Erythroblast (primary cell): ENCODE measurements around the gene ISX.

Source experiments
- GATA1 ChIP-seq: IDR thresholded peaks from 2 replicates; pipeline ENCODE4 v1.6.1; 2011; ENCODE audit warnings: low read depth, mild to moderate bottlenecking, control low read depth, low read length, moderate library complexity
- POLR2A ChIP-seq: IDR thresholded peaks from 2 replicates; pipeline ENCODE4 v1.6.1; 2011; ENCODE audit warnings: mild to moderate bottlenecking, low read length

- no peak for TF ChIP-seq POLR2A
- no peak for TF ChIP-seq GATA1
These were observed 33.0 kb downstream of the ISX start for GRCh38 chr22:35098921-35099320.
